Mucosa of rectum (tissue), 2 donors: ENCODE results near the gene FIBCD1.

Source experiments
- H3K27ac ChIP-seq, 2 donors: one replicate each; pipeline ENCODE4 v1.7.0; 2013; ENCODE audit warnings: inconsistent platforms in 2 of 2, low read depth in 2 of 2, low read length in 2 of 2
- H3K27me3 ChIP-seq, 2 donors: one replicate each; pipeline ENCODE4 v1.7.0; 2013; ENCODE audit warnings: low read length in 2 of 2; ENCODE audit not compliant: control insufficient read depth in 2 of 2, insufficient read depth in 2 of 2
- H3K36me3 ChIP-seq, 2 donors: one replicate each; pipeline ENCODE4 v1.7.0; 2013; ENCODE audit warnings: low read length in 2 of 2; ENCODE audit not compliant: control insufficient read depth in 2 of 2, insufficient read depth in 2 of 2
- H3K4me1 ChIP-seq, 2 donors: one replicate each; pipeline ENCODE4 v1.7.0; 2013; ENCODE audit warnings: low read length in 2 of 2, mild to moderate bottlenecking in 1 of 2; ENCODE audit not compliant: control insufficient read depth in 2 of 2, insufficient read depth in 2 of 2
- H3K4me3 ChIP-seq, 2 donors: one replicate each; pipeline ENCODE4 v1.7.0; 2013; ENCODE audit warnings: low read length in 2 of 2
- H3K9ac ChIP-seq, 2 donors: one replicate each; pipeline ENCODE4 v1.7.0; 2013; ENCODE audit warnings: low read length in 2 of 2, low read depth in 1 of 2, mild to moderate bottlenecking in 1 of 2
- H3K9me3 ChIP-seq, 2 donors: one replicate each; pipeline ENCODE4 v1.7.0; 2013; ENCODE audit warnings: low read length in 2 of 2; ENCODE audit not compliant: control insufficient read depth in 2 of 2
- donor health status: healthy.
- donor health status: Normal muscosa, but diverticular disease.

The FIBCD1 gene

GRCh38 chr9:130983359-130983670, 44.3 kb upstream of the FIBCD1 start:
- peaks cover 6% of the 10 kb centered on the region in 2 donors for H3K27me3 ChIP-seq

GRCh38 chr9:130982636-130983358, 43.8 kb upstream of the FIBCD1 start:
- Histone ChIP-seq H3K27me3 (peaks cover 6% of the 10 kb centered on the region in 2 donors), H3K9ac (no peak overlapping the region), H3K4me3 (no peak overlapping the region), H3K4me1 (no peaks in the 10 kb centered on the region), H3K36me3 (no peaks in the 10 kb centered on the region), H3K27ac (no peak overlapping the region), H3K9me3 (no peaks in the 10 kb centered on the region)

More at GRCh38 chr9:130983359-130983670, 44.3 kb upstream of the FIBCD1 start:
- H3K4me3 ChIP-seq: no peak overlapping the region
- H3K9ac ChIP-seq: no peak overlapping the region
- no peak overlapping the region for H3K27ac ChIP-seq
- no peaks in the 10 kb centered on the region for H3K4me1 ChIP-seq
- H3K36me3 ChIP-seq: no peaks in the 10 kb centered on the region
- no peaks in the 10 kb centered on the region for H3K9me3 ChIP-seq

- Histone ChIP-seq H3K27me3 (peaks cover 0 to 6% of the 10 kb centered on the region in 2 donors), H3K4me3 (no peak overlapping the region), H3K4me1 (no peaks in the 10 kb centered on the region), H3K9me3 (no peaks in the 10 kb centered on the region), H3K27ac (no peak overlapping the region), H3K36me3 (no peaks in the 10 kb centered on the region), H3K9ac (no peak overlapping the region)
Measured at GRCh38 chr9:130981756-130982137, 42.7 kb upstream of the FIBCD1 start.

- Histone ChIP-seq H3K9ac (no peak overlapping the region), H3K36me3 (no peaks in the 10 kb centered on the region), H3K4me3 (no peak overlapping the region), H3K4me1 (no peaks in the 10 kb centered on the region), H3K27ac (no peak overlapping the region), H3K9me3 (no peaks in the 10 kb centered on the region), H3K27me3 (peaks cover 0 to 3% of the 10 kb centered on the region in 2 donors)
Measured at GRCh38 chr9:130981002-130981755, 42.1 kb upstream of the FIBCD1 start.

- Histone ChIP-seq H3K27me3 (peaks cover 0 to 3% of the 10 kb centered on the region in 2 donors), H3K4me3 (no peak overlapping the region), H3K36me3 (no peaks in the 10 kb centered on the region), H3K27ac (no peak overlapping the region), H3K4me1 (no peaks in the 10 kb centered on the region), H3K9ac (no peak overlapping the region), H3K9me3 (no peaks in the 10 kb centered on the region)
Measured at GRCh38 chr9:130980526-130980925, 41.5 kb upstream of the FIBCD1 start.

GRCh38 chr9:130979591-130980385, 40.7 kb upstream of the FIBCD1 start:
- H3K27me3 ChIP-seq: peaks cover 0 to 3% of the 10 kb centered on the region in 2 donors
- no peaks in the 10 kb centered on the region for H3K4me1 ChIP-seq
- no peak overlapping the region for H3K4me3 ChIP-seq
- H3K9me3 ChIP-seq: no peaks in the 10 kb centered on the region
- no peak overlapping the region for H3K9ac ChIP-seq
- H3K36me3 ChIP-seq: no peaks in the 10 kb centered on the region
- no peak overlapping the region for H3K27ac ChIP-seq

- H3K4me1 ChIP-seq: no peaks in the 10 kb centered on the region
- H3K9ac ChIP-seq: no peak overlapping the region
- no peaks in the 10 kb centered on the region for H3K36me3 ChIP-seq
- no peaks in the 10 kb centered on the region for H3K9me3 ChIP-seq
- peaks cover 5 to 11% of the 10 kb centered on the region in 2 donors for H3K27me3 ChIP-seq
- H3K27ac ChIP-seq: no peak overlapping the region
- no peak overlapping the region for H3K4me3 ChIP-seq
Measured at GRCh38 chr9:130977811-130978221, 38.8 kb upstream of the FIBCD1 start.

- Histone ChIP-seq H3K27me3 (peaks cover 10% of the 10 kb centered on the region in 2 donors), H3K4me3 (no peak overlapping the region)
Measured at GRCh38 chr9:130975932-130976841, 37.1 kb upstream of the FIBCD1 start.

GRCh38 chr9:130975156-130975555, 36.1 kb upstream of the FIBCD1 start:
- no peaks in the 10 kb centered on the region for H3K4me1 ChIP-seq
- peaks cover 10% of the 10 kb centered on the region in 2 donors for H3K27me3 ChIP-seq
- H3K4me3 ChIP-seq: no peak overlapping the region
- no peak overlapping the region for H3K27ac ChIP-seq
- H3K36me3 ChIP-seq: no peaks in the 10 kb centered on the region
- H3K9me3 ChIP-seq: no peaks in the 10 kb centered on the region
- no peak overlapping the region for H3K9ac ChIP-seq

More at GRCh38 chr9:130975932-130976841, 37.1 kb upstream of the FIBCD1 start:
- no peak overlapping the region for H3K27ac ChIP-seq
- no peak overlapping the region for H3K9ac ChIP-seq
- H3K36me3 ChIP-seq: no peaks in the 10 kb centered on the region
- H3K9me3 ChIP-seq: no peaks in the 10 kb centered on the region
- H3K4me1 ChIP-seq: no peaks in the 10 kb centered on the region
